Activated CD4-positive, alpha-beta T cell treated with anti-CD3 and anti-CD28 coated beads, Interleukin-2, Interleukin-6, amounts not matched to agents 100 ng/mL and 50 ng/mL, durations not matched to agents 16 hours and 8 hours (primary cell): Measurements from ENCODE around the gene RSRC1.
"Not testable (repeated sequence)": the region's sequence is repeated elsewhere in the genome, so short reads cannot be mapped to it uniquely, and the experiment has no call there.

ENCODE experiments used
- DNase-seq: peaks from one replicate; pipeline ENCODE4 v3.0.0-alpha.2; 2020

Gene RSRC1

DNA sequence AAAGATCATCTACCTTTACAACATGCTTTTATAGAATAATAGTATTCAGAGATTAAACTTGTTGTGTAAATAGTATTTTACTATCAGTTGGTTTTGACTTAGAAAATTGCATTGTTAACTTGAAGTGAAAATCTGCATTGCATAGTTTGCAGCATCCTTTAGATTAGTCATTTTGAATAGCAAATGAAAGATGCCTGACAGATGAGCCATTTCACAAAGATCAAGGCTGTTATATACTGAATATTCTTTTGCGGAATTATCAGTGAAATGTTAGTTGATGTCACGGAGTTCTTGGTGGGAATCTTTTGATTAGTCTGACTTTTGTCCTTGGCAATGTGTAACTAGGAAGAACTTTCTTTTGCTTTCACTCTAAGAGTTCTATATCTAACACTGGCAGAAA lies 24.5 kb downstream of the RSRC1 start:
- DNase-seq = no peak

DNA sequence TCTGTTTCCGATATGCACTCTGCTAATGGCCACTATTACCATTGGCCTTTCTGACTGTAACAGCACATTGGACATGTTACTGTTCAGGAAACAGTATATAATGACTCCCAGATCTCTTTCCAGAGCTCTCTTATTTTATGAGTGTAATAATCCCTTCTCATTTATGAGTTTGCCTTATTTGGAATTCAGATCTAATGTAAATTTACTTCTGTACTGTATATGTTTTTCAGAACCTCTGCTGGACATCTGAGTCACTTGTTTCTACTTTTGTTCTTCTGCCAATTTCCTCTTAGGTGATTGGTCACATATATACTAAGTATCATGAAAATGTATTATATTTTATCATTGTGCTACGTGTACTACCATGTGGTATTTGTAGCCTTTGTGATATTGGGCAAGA lies 30.5 kb downstream of the RSRC1 start:
- no peak for DNase-seq

DNA sequence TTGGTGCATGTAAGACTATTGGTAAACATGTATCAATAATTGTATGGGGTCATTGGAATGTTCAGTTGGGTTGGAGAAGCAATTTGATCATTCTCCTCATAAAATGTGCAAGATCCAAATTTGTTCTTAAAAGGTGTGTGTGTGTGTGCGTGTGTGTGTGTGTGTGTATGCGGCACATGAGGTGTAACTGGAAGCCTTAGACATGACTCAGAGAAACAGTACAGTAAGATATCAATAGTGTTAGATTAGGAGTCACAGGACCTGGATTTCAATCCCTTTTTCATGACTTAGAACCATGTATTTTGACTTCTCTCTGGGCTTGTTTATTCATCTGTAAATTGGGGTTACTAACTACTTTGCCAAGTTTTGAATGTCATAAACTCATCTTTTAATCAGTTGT lies 38.3 kb downstream of the RSRC1 start:
- DNase-seq = no peak

DNA sequence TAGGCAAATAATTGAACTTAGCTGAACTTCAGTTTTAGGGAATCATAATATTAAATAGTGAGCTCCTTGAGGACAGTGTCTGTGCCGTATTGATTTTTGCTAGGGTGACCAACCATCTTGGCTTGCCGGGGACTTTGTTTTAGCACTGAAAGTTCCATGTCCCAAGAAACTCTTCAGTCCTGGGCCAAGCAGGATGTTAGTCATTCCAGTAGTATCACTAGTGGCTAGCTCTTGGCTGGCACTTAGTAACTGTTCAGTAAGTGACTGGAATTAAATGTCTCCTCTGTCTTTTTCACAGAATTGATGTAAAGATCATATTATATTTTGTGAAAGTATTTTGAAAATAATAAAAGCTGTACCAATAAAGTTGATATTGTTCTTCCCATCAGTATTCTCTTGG lies 42.3 kb downstream of the RSRC1 start:
- peak; percentile 55 for DNase-seq

DNA sequence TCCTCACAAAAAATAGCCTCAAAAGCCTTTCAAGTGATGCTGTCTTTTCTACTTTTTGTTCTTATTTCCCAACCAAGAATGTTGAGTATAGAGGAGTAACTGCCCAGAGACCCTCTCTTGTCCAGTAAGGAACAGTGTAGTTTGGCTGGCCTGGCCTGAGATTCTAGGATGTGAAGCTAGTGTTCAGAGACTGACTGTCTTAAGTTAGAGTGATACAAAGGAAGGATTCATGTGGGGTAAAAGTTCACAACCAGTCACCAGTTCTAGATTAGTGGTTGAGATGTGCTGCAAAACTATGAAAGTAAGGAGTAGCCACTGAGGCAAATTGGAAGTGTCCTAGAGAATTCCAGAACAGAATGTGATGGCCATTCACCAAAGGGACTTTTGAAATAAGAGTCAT lies 49.1 kb downstream of the RSRC1 start:
- no peak for DNase-seq

DNA sequence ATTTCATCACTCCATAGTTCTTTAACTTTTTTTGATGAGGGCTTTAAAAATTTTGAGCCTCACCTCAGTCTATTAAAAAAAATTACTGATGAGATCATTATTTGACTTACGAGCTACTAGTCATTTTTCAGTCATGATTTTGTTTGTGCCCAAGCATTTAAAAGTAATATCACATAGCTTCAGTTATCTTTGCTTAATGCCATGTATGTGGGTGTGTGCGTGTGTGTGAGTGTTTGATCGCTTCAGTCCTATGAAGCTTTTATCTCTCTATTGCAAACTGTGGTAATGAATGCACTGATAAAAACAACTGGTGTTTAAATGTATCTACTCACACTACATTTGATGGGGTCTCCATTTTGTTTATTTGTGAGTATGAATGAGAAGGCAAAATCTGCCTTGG lies 49.8 kb downstream of the RSRC1 start:
- no peak for DNase-seq

DNA sequence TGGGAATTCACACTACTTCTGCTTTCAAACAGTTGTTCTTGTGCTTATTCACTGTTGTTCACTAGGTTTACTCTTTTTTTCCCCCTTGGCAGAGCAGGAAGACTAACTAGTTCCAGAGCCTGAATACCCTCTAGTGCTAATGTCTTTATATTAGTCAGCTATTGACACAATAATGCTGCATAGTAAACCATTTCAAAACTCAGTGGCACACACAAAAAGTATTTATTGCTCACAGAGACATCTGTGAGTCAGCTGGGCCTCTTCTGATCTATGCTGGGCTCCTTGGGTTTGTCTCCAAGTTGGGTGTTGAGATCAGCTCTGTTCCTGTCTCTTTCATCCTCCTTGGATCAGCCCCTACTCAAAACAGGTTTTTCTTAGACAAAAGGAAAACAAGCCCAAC lies 51.1 kb downstream of the RSRC1 start:
- DNase-seq = peak; percentile 3

DNA sequence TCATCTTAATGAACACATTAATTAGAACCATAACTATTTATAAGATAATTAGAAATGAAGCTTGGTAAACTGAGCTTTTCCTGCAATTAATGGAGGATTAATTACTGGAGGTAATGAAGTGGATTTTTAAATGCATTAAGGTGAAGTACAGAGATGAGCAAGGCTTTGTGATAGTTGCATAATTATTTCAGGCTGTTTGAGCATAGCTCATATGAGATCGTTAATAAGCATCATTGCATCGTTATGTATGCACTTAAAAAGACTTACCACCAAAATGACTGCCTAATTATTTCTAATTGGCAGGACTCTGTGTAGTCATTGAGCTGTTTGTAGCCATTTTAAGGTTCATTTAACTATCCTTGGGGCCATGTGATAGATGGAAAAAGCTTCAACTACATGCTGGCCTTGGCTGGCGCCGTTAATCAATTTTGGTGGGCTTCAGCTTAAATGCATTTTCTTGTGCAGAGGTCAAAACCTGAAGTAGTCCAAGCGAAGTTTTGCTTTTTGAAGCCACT lies 55.3 kb downstream of the RSRC1 start:
- no peak for DNase-seq

DNA sequence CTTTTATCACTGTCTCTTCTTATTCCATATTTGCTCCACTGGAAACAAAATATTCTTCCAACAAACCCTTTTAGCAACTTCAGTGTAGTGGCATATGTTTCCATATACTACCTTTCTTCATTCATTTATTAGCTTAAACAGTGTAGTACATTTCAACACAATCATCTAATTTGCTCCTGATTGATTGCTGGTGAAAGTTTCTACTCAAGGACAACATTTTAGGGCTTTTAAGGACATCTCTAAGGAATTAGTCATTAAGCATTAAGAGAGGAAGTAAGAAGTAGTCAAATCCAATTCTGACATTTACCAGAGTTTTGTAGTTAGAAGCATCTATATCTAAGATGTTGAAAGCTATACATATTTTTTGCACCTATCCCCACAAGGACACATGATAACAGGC lies 55.8 kb downstream of the RSRC1 start:
- DNase-seq = no peak

DNA sequence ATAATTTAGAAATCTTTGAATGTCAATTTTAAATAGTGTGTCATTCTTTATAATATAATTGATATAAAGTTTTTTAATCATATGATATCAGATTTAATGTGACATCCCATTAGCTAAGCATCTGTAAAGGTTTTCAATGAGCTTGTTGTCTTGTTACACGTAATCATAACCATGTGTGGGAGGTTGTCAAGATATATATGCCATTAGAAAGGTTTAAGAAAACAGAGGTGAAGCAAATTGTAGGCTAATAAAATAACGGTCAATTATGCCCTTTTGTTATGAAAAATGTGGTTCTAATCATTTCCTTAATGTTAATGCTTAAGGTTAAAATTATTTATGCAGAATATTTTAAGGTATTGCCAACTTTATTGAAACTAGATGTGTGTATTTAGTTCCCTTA lies 56.3 kb downstream of the RSRC1 start:
- no peak for DNase-seq

DNA sequence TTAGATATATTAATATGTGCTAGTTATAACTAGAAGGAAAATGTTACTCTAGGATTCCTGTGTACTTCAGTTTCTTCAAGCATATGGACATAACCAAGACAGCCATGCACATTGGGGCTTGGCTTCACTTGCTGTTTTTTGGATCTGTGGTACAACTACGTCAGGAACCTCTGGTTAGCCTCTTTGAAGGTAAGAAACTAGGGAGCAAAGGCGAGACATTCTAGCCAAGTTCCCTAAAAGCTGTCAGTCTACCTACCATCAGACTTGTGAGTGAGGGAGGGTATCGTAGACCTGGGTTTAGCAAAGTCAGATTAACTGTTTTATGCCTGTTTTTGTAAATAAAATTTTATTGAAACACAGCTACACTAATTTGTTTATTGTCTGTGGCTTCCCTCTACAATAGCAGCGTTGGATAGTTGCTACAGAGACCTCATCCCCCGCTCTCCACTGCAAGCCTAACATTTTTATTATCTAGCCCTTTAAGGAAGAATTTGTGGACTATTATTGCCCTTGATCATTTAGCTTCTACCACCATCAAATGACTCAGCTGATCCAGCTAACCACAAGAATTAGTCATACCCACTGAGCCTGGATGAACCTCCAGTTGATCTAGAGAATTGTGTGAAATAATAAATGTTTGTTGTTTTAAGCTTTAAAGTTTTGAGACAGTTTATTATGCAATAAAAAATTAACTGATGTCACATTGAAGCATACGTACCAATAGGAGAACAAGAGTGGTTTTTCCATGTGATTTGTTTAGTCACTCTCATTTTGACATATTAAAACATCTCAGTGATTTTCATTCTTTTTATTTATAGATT lies 58.1 kb downstream of the RSRC1 start:
- peak; percentile 50 for DNase-seq

DNA sequence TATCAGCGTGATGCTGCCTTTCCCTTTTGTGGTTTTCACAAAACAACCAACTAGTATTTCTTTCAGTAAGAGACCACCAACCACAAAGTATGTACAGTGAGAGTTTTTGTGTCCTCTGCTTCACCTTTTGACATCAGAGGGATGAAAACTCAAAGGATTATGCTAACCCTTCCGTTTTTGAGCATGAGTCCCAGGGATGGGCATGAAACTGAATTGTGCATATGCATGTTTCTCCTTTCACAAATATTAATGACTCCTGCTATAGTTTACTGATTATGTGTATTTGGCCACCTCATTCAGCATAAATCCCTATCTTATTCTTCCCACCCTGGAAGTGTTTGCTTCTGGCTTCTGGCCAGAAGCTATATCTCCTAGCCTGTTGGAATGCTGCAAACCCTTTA lies 59.2 kb downstream of the RSRC1 start:
- DNase-seq = no peak

DNA sequence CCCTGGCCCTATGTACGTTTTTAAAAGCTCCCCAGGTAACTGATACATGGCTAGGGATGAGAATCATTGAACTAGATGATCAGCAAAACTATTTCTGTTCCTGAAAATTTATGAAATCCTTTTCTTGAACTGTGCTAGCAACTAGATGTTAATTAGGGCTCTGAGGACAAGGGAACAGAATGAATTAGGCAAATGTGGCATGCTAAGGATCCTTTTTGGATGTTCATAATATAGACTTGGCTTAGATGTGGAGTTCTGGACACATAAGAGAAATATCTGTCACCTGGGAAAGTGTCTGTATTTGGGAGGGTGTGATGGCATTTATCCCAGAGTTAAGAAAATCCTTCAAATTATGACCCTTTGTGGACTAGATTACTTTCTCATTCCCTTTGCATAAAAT lies 71.2 kb downstream of the RSRC1 start:
- no peak for DNase-seq

DNA sequence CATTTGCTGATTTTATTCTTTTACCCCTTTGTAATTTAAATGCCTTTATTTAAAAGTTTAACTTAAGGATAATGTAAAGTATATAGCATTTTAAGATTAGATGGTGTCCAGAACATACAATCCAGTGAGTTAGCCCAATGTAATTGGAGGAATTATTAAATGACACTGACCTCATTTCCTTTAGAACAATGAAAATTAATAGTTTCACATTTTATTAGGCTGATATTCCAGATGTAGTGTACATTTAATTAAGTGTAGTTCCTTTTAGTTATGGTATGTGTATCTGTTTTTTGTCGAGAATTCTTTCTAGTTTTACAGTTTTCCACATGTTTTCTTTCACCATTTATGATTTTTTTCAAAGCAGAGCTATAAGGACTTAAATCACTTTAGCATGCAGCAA lies 75.8 kb downstream of the RSRC1 start:
- DNase-seq = no peak

DNA sequence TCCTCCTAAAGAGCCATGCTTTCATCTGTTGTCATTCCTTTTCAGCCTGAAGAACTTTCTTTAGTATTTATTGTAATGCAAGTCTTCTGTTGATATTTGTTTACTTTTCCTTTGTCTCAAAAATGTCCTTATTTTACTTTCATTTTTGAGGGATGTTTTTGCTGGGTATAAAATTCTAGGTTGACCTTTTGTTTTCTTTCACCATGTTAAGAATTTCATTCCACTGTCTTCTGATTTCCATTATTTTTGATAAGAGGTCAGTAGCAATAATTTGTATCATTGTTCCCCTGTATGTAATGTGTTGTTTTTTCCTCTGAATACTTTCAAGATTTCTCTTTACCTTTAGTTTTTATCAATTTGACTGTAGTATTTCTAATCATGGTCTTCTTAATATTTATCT lies 91.1 kb downstream of the RSRC1 start:
- DNase-seq = no peak

DNA sequence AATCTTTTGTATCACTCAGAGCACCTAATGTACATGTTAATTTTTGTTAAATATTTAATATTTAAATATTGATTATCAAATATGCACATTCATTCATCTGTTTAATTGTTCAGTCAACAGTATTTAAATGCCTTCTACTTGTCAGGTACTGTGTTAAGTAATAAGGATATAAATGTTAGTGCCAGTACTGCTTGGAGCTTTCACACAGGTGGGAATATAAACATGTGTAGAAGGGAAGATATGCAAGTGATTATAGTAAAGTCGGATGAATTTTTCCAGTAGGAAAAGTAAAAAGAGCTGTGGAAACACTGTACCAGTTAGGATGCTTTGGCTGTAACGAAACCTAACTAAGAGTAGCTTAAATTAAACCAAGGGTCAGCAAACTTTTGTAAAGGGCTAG lies 95.4 kb downstream of the RSRC1 start:
- DNase-seq = no peak

DNA sequence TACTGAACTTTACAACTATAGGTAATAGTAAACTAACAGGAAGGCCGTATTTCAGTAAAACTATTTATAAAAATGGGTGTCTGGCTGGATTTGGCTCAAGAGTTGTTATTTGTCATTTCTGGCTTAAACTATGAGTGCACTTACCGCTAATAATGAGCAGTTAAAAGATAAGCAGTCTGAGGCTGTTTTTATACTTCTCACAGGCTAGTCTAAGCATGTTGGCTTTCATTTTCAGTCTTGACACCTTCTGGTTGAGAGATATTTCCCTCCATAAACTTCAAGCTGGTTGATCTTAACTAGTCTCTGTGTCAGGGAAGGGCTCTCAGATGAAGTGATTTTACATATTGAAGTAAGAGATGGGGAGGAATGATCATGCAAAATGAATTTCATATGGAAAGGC lies 96.1 kb downstream of the RSRC1 start:
- no peak for DNase-seq

DNA sequence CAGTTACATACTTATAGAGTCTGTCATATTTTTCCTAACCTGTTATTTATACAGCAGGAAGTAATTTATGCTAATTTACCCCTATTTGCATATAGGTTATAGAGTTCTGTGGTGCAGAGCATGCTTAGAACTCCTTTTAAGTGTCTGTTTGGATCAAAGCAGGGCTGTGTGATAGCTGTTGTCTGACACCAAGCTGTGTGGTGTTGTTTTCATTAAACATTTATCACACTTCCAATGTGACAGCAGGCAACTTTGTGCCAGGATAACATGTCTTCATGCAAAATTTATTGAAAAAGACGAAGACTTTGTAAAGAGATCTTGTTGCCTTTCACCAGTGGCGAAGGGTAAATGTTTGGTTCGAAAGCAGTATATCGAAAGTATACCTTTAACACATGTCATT lies 100.2 kb downstream of the RSRC1 start:
- DNase-seq = no peak

DNA sequence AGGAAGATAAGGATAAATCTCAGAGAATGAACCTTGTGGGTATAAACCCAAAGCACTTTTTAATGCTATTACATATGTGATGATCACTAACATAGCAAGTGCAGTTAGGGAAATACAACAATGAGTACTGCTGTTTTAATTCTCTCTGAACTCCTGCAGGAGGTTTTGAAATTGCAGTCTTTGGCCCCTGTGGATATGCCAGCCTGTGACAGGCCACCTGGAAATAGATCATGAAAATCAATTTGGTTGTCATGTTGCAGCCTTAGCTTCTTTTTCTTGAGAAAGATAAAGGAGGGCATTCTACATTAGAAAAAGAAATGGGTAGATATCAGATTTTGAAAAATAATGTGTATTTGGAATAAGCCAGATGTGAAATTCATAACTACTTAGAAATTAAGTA lies 103.6 kb downstream of the RSRC1 start:
- no peak for DNase-seq

DNA sequence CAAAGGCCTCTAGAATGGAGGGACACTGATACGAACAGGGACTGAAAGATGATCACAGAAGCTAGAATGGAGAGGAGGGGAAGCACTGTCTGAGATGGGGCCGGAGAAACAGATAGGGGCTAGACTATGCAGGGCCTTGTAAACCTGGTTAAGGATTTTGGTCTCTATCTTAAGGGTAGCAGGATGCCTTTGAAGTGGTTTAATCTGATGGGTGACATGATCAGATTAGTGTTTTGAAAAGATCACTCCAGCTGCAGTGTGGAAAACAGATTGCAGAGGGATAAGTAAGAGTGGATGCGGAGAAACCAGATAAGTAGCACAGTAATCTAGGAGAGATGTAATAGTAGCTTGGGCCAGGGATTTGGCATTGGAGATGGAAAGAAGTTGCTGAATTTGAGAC lies 108.1 kb downstream of the RSRC1 start:
- DNase-seq = no peak

DNA sequence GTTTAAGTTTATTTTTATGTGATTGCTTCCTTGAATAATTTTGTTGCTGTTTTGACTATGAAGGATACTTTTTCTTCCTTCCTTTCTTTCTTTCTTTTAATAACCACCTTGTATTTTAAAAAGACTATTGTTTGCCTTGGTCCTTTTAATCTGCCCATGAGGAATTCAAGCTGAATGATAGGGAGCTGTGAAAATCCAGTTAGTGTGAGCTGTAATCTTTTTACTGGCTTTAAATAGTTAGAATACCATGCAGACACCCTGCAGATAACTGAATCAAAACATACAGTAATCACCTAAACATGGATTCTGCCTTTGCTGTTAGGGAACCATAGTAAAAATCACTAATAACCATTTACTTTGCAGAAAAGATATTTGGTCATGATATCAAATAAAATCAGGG lies 110.7 kb downstream of the RSRC1 start:
- DNase-seq = no peak

DNA sequence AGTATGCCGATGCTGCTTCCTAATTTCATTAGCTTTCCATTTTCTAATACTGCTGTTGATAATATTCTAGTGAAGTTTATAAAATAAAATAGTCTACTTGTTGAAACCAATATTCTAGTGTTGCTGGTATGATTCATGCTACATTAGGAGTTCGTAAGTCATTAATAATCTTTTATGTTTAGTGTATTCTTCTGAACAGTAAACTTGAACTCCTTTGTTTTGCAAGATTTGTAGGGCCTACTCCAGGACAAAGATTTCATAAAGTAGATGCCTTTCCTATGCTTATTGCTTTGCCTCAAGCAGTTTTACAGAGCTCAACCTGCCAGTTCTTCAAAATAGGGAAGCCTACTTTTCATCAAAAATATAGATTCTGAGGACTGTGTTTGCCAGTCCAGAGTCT lies 111.5 kb downstream of the RSRC1 start:
- DNase-seq = no peak

DNA sequence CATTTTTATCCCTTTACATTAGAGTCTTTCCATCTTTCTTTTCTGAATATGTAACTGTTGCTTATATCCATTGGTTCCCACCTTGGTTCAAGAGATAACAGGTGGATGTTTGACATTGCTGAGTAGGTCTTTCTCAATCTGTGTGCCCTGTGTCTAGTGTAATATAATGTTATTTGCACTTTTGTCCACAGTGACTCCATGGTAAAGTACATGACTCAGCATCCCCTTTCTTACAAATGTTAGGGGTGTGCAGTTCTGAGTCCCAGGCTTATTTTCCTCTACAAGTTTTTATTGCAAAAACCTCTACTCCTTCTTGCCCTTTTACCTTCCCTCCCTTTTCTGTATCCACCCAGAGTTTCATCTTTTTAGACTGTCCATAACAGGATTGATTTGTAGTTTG lies 116.5 kb downstream of the RSRC1 start:
- DNase-seq = no peak

DNA sequence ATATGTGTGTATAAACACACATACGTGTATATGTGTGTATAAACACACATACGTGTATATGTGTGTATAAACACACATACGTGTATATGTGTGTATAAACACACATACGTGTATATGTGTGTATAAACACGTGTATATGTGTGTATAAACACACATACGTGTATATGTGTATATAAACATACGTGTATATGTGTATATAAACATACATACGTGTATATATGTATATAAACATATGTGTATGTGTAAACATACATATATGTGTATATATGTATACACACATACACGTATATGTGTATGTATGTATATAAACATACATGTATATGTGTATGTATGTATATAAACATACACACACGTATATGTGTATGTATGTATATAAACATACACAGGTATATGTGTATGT lies 119.1 kb downstream of the RSRC1 start:
- not testable (repeated sequence) for DNase-seq

DNA sequence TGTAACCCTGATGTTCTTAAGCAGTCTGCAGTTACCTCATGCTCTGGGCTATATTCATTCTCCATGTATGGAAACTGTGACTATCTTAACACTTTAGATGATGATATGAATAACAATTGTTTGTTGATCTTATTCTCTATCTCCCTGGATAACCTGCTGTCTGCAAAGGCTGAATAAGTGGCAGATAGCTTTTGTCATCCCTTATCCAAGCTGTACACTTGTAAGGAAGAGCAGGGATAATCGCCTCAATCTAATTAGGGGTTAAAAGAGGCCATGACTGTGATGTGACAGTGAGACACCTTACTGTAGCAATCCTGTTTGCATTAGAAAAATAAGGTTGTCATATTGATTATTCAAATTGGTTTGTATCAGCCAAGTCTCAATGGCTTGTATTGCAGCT lies 123.9 kb downstream of the RSRC1 start:
- no peak for DNase-seq
